Neural progenitor cell (in vitro differentiated cells): ENCODE measurements around the gene CD22. TPM values are rescaled to one million over a fixed set of nuclear protein-coding genes. Genes with fewer than 3 reads are reported as not detected.

ENCODE experiments used
- DNase-seq: peaks from one replicate; pipeline ENCODE4 v3.0.0-alpha.2; 2016; ENCODE audit warnings: low spot score
- H2AFZ ChIP-seq: fragments of 200-600 bp; sonication (generic); replicated peaks from 2 replicates; pipeline ENCODE4 v1.6.1; 2016; ENCODE audit warnings: antibody characterized with exemption
- H3F3A ChIP-seq: fragments of 200-600 bp; sonication (generic); 2 replicates; pipeline ENCODE4 v1.6.1; 2016; ENCODE audit warnings: antibody characterized with exemption, low read depth
- H3K27ac ChIP-seq: fragments of 200-600 bp; sonication (generic); 2 replicates; pipeline ENCODE4 v1.5.1; 2016; ENCODE audit warnings: mild to moderate bottlenecking
- H3K27me3 ChIP-seq: fragments of 200-600 bp; sonication (generic); 2 replicates; pipeline ENCODE4 v1.6.1; 2016; ENCODE audit warnings: mild to moderate bottlenecking, moderate library complexity
- H3K36me3 ChIP-seq: fragments of 200-600 bp; sonication (generic); 2 replicates; pipeline ENCODE4 v1.5.1; 2016
- H3K4me1 ChIP-seq: fragments of 200-600 bp; sonication (generic); 2 replicates; pipeline ENCODE4 v1.6.1; 2016; ENCODE audit warnings: mixed run types
- H3K4me2 ChIP-seq: fragments of 200-600 bp; sonication (generic); 2 replicates; pipeline ENCODE4 v1.6.1; 2016
- H3K4me3 ChIP-seq: fragments of 200-600 bp; sonication (generic); 2 replicates; pipeline ENCODE4 v1.5.1; 2016
- H3K79me2 ChIP-seq: fragments of 200-600 bp; sonication (generic); 2 replicates; pipeline ENCODE4 v1.6.1; 2016; ENCODE audit warnings: low read depth
- H3K9ac ChIP-seq: fragments of 200-600 bp; sonication (generic); 2 replicates; pipeline ENCODE4 v1.6.1; 2016
- H3K9me3 ChIP-seq: fragments of 200-600 bp; sonication (generic); 2 replicates; pipeline ENCODE4 v1.5.1; 2016; ENCODE audit warnings: low read depth
- H4K20me1 ChIP-seq: fragments of 200-600 bp; sonication (generic); 2 replicates; pipeline ENCODE4 v1.6.1; 2016; ENCODE audit warnings: low read depth
- H3K27ac Mint-ChIP-seq: 3 replicates; pipeline ENCODE4 v1.8.0; 2021; ENCODE audit warnings: mixed read lengths
- H3K27me3 Mint-ChIP-seq: 2 replicates; pipeline ENCODE4 v1.8.0; 2022; ENCODE audit warnings: low read depth, mild to moderate bottlenecking, inconsistent platforms, moderate library complexity, mixed read lengths; ENCODE audit not compliant: insufficient read depth
- H3K36me3 Mint-ChIP-seq: 3 replicates; pipeline ENCODE4 v1.8.0; 2021; ENCODE audit warnings: mixed read lengths
- H3K4me1 Mint-ChIP-seq: 3 replicates; pipeline ENCODE4 v1.8.0; 2021; ENCODE audit warnings: mixed read lengths
- H3K4me3 Mint-ChIP-seq: 3 replicates; pipeline ENCODE4 v1.8.0; 2021; ENCODE audit warnings: mild to moderate bottlenecking, moderate library complexity, mixed read lengths
- H3K9me3 Mint-ChIP-seq: 3 replicates; pipeline ENCODE4 v1.8.0; 2020; ENCODE audit warnings: mixed read lengths
- CTCF ChIP-seq: fragments of 200-600 bp; sonication (generic); IDR thresholded peaks from 2 replicates; pipeline ENCODE4 v1.5.1; 2017; ENCODE audit warnings: antibody characterized with exemption, mild to moderate bottlenecking
- EZH2 ChIP-seq: fragments of 200-600 bp; sonication (generic); IDR thresholded peaks from 2 replicates; pipeline ENCODE4 v1.6.1; 2017; ENCODE audit warnings: antibody characterized with exemption, mild to moderate bottlenecking, moderate library complexity
- EZH2phosphoT487 ChIP-seq: fragments of 200-600 bp; sonication (generic); IDR thresholded peaks from 2 replicates; pipeline ENCODE4 v1.6.1; 2017; ENCODE audit warnings: antibody characterized with exemption
- total RNA-seq: library from RNA; depleted of rRNA; stranded (reverse); fragments of >200 nt; gene quantifications from 2 replicates; pipeline ENCODE4 v1.2.3, GENCODE V29; 2015; ENCODE audit warnings: low replicate concordance

The CD22 gene
- total RNA-seq, 1 donor from 2014 or later = not detected

GRCh38 chr19:35346193-35347052, 17.4 kb downstream of the CD22 start:
- DNase-seq = no peak

GRCh38 chr19:35347171-35347929, 18.4 kb downstream of the CD22 start, which contains the start of gene FFAR1:
FFAR1 (plus strand) TSS chr19:35347902; CDS start chr19:35351552, 3,650 bp downstream.
- peaks cover 4% of the 10 kb centered on the region for H3K4me1 Mint-ChIP-seq
- peaks cover 36% of the 10 kb centered on the region for H3K27me3 ChIP-seq
- H3K9me3 ChIP-seq = no peaks in the 10 kb centered on the region
- peaks cover 13% of the 10 kb centered on the region for H3K27me3 Mint-ChIP-seq
- no peaks in the 10 kb centered on the region for H3K79me2 ChIP-seq
- no peaks in the 10 kb centered on the region for H3K36me3 ChIP-seq
- no peak within 1 kb of the TSS for H3K4me3 ChIP-seq
- H3K27ac Mint-ChIP-seq = no peak within 1 kb of the TSS
- no peaks in the 10 kb centered on the region for H3K9me3 Mint-ChIP-seq
- H3K4me2 ChIP-seq = no peak within 1 kb of the TSS
- TF ChIP-seq CTCF = no peak
- no peak for TF ChIP-seq EZH2phosphoT487
- TF ChIP-seq EZH2 = no peak
- no peak within 1 kb of the TSS for H3K9ac ChIP-seq
- no peaks in the 10 kb centered on the region for H3K36me3 Mint-ChIP-seq
- H3K4me1 ChIP-seq = no peaks in the 10 kb centered on the region
- no peak within 1 kb of the TSS for H2AFZ ChIP-seq
- H3F3A ChIP-seq = no peaks in the 10 kb centered on the region
- H3K4me3 Mint-ChIP-seq = no peak within 1 kb of the TSS
- no peaks in the 10 kb centered on the region for H4K20me1 ChIP-seq
- H3K27ac ChIP-seq = no peak within 1 kb of the TSS
- no peak for DNase-seq

More at GRCh38 chr19:35346193-35347052, 17.4 kb downstream of the CD22 start:
- H3K79me2 ChIP-seq = no peaks in the 10 kb centered on the region
- Mint-ChIP-seq H3K4me1 (peaks cover 4% of the 10 kb centered on the region), H3K36me3 (no peaks in the 10 kb centered on the region), H3K4me3 (no peak overlapping the region), H3K27me3 (peaks cover 13% of the 10 kb centered on the region), H3K9me3 (no peaks in the 10 kb centered on the region), H3K27ac (no peak overlapping the region)
- no peak overlapping the region for H3K27ac ChIP-seq
- no peak overlapping the region for H3K9ac ChIP-seq
- no peak overlapping the region for H2AFZ ChIP-seq
- peaks cover 36% of the 10 kb centered on the region for H3K27me3 ChIP-seq
- no peaks in the 10 kb centered on the region for H4K20me1 ChIP-seq
- no peak overlapping the region for H3K4me3 ChIP-seq
- H3K36me3 ChIP-seq = no peaks in the 10 kb centered on the region
- TF ChIP-seq EZH2phosphoT487 (no peak), CTCF (no peak), EZH2 (no peak)
- no peaks in the 10 kb centered on the region for H3K9me3 ChIP-seq
- no peaks in the 10 kb centered on the region for H3K4me1 ChIP-seq
- no peak overlapping the region for H3K4me2 ChIP-seq
- H3F3A ChIP-seq = no peaks in the 10 kb centered on the region

GRCh38 chr19:35347930-35348298, 18.9 kb downstream of the CD22 start:
- no peak for DNase-seq
- Histone ChIP-seq H3K9me3 (no peaks in the 10 kb centered on the region), H3K4me1 (no peaks in the 10 kb centered on the region), H3F3A (no peaks in the 10 kb centered on the region), H3K4me3 (no peak overlapping the region), H3K9ac (no peak overlapping the region), H3K27ac (no peak overlapping the region), H3K79me2 (no peaks in the 10 kb centered on the region), H3K4me2 (no peak overlapping the region), H4K20me1 (no peaks in the 10 kb centered on the region), H3K36me3 (no peaks in the 10 kb centered on the region), H2AFZ (no peak overlapping the region), H3K27me3 (peaks cover 37% of the 10 kb centered on the region)
- H3K4me1 Mint-ChIP-seq = peaks cover 8% of the 10 kb centered on the region
- no peaks in the 10 kb centered on the region for H3K9me3 Mint-ChIP-seq
- TF ChIP-seq EZH2phosphoT487 = no peak
- no peak for TF ChIP-seq CTCF
- no peak for TF ChIP-seq EZH2
- no peak overlapping the region for H3K4me3 Mint-ChIP-seq
- H3K27ac Mint-ChIP-seq = no peak overlapping the region
- peaks cover 15% of the 10 kb centered on the region for H3K27me3 Mint-ChIP-seq
- no peaks in the 10 kb centered on the region for H3K36me3 Mint-ChIP-seq
